GM19240 (cell line): ENCODE results near the gene TNFRSF14.
"Not testable (repeated sequence)": the region's sequence is repeated elsewhere in the genome, so short reads cannot be mapped to it uniquely, and the experiment has no call there.

Experiments used
- DNase-seq: peaks from one replicate; pipeline ENCODE4 v3.0.0; 2011; ENCODE audit warnings: low spot score; ENCODE audit not compliant: insufficient read length

Gene TNFRSF14

GRCh38 chr1:2553076-2553475 is 3.1 kb upstream of the TNFRSF14 start:
- DNase-seq = not testable (repeated sequence)

GRCh38 chr1:2553871-2554620 is 2.1 kb upstream of the TNFRSF14 start:
- DNase-seq = no peak

- DNase-seq = no peak
Measured at GRCh38 chr1:2554621-2555387, 1.4 kb upstream of the TNFRSF14 start.

GRCh38 chr1:2555634-2556276 is 416 bp upstream of the TNFRSF14 start:
- peak; percentile 61 for DNase-seq

GRCh38 chr1:2556678-2557481 is 709 bp downstream of the TNFRSF14 start:
- DNase-seq = peak; percentile 59

GRCh38 chr1:2557482-2558400 is 1.6 kb downstream of the TNFRSF14 start:
- no peak for DNase-seq

GRCh38 chr1:2558420-2558819 is 2.2 kb downstream of the TNFRSF14 start:
- no peak for DNase-seq

GRCh38 chr1:2558861-2559260 is 2.7 kb downstream of the TNFRSF14 start:
- DNase-seq = no peak

- no peak for DNase-seq
Measured at GRCh38 chr1:2559509-2560298, 3.5 kb downstream of the TNFRSF14 start.

- no peak for DNase-seq
Measured at GRCh38 chr1:2560299-2561073, 4.3 kb downstream of the TNFRSF14 start.

- DNase-seq = no peak
Measured at GRCh38 chr1:2561446-2561845, 5.3 kb downstream of the TNFRSF14 start.

GRCh38 chr1:2561898-2562895 is 6.0 kb downstream of the TNFRSF14 start:
- DNase-seq = no peak

- DNase-seq = no peak
Measured at GRCh38 chr1:2563205-2563604, 7.0 kb downstream of the TNFRSF14 start.

GRCh38 chr1:2564006-2564814 is 8.0 kb downstream of the TNFRSF14 start:
- DNase-seq = no peak

GRCh38 chr1:2564815-2565374 is 8.7 kb downstream of the TNFRSF14 start:
- DNase-seq = no peak
